DND-41 (cell line): ENCODE results near the gene TMPRSS6.

Source experiments
- ATAC-seq: fragments of 200-7000 bp; cut with Tn5 transposase; 3 replicates; pipeline ENCODE4 v1.9.1; 2021; ENCODE audit warnings: low read depth; ENCODE audit not compliant: insufficient read depth
- DNase-seq: peaks from one replicate; pipeline ENCODE4 v3.0.0-alpha.2; 2020
- H2AFZ ChIP-seq: 2 replicates; pipeline ENCODE4 v1.6.0; 2012; ENCODE audit warnings: low read depth, low read length
- H3K27ac ChIP-seq: 2 replicates; pipeline ENCODE4 v1.5.1; 2012; ENCODE audit warnings: low read length, inconsistent platforms
- H3K27me3 ChIP-seq: fragments of 200-600 bp; sonication (generic); 2 replicates; pipeline ENCODE4 v1.6.0; 2012; ENCODE audit warnings: low read length, mild to moderate bottlenecking, inconsistent platforms; ENCODE audit not compliant: insufficient read depth, poor library complexity
- H3K36me3 ChIP-seq: 2 replicates; pipeline ENCODE4 v1.5.1; 2012; ENCODE audit warnings: low read length, inconsistent platforms; ENCODE audit not compliant: insufficient read depth
- H3K4me1 ChIP-seq: 2 replicates; pipeline ENCODE4 v1.5.1; 2012; ENCODE audit warnings: mild to moderate bottlenecking, low read length; ENCODE audit not compliant: insufficient read depth
- H3K4me2 ChIP-seq: 2 replicates; pipeline ENCODE4 v1.6.0; 2012; ENCODE audit warnings: mild to moderate bottlenecking, moderate library complexity, low read length, inconsistent platforms; ENCODE audit not compliant: insufficient read depth
- H3K4me3 ChIP-seq, 2 experiments: fragments of 200-600 bp in 1 of 2; shearing (Covaris generic) in 1 of 2; 2 replicates each; pipeline ENCODE4 v1.5.1; 2012 to 2016; ENCODE audit warnings: inconsistent platforms in 2 of 2, low read length in 2 of 2, mild to moderate bottlenecking in 2 of 2, low read depth in 1 of 2, moderate library complexity in 1 of 2
- H3K79me2 ChIP-seq: 2 replicates; pipeline ENCODE4 v1.6.0; 2012; ENCODE audit warnings: low read length, inconsistent platforms; ENCODE audit not compliant: insufficient read depth
- H3K9ac ChIP-seq: 2 replicates; pipeline ENCODE4 v1.6.0; 2012; ENCODE audit warnings: low read depth, mild to moderate bottlenecking, inconsistent platforms, low read length, moderate library complexity
- H3K9me3 ChIP-seq: 2 replicates; pipeline ENCODE4 v1.5.1; 2012; ENCODE audit warnings: low read length, moderate library complexity, mild to moderate bottlenecking, inconsistent platforms; ENCODE audit not compliant: insufficient read depth, severe bottlenecking
- H4K20me1 ChIP-seq: 2 replicates; pipeline ENCODE4 v1.6.0; 2012; ENCODE audit warnings: low read length; ENCODE audit not compliant: insufficient read depth
- CTCF ChIP-seq: IDR thresholded peaks from 2 replicates; pipeline ENCODE4 v1.5.1; 2012; ENCODE audit warnings: borderline replicate concordance, low read length, moderate library complexity, mild to moderate bottlenecking; ENCODE audit not compliant: poor library complexity, severe bottlenecking; ENCODE audit errors: extremely low read depth
- EZH2 ChIP-seq: IDR thresholded peaks from 3 replicates; pipeline ENCODE4 v1.6.1; 2012; ENCODE audit warnings: borderline replicate concordance, low read depth, mild to moderate bottlenecking, moderate library complexity, low read length, inconsistent platforms; ENCODE audit not compliant: severe bottlenecking

Gene TMPRSS6

GRCh38 chr22:37121887-37122591, 12.5 kb upstream of the TMPRSS6 start:
- H2AFZ ChIP-seq, result peak overlapping the region; percentile 84
- ATAC-seq (peak; percentile 97), DNase-seq (peak; percentile 93)
- no peaks in the 10 kb centered on the region for H3K27me3 ChIP-seq
- TF ChIP-seq EZH2, result no peak
- peak; percentile 61 for TF ChIP-seq CTCF
- H3K4me3 ChIP-seq, result peak overlapping the region in 1 of 2 experiments; percentile 51; a peak in 2 of 4 replicates
- H3K27ac ChIP-seq, result peak overlapping the region; percentile 95
- H3K9me3 ChIP-seq, result no peaks in the 10 kb centered on the region
- H3K79me2 ChIP-seq, result no peaks in the 10 kb centered on the region
- H3K36me3 ChIP-seq, result no peaks in the 10 kb centered on the region
- H4K20me1 ChIP-seq, result no peaks in the 10 kb centered on the region
- H3K9ac ChIP-seq, result peak overlapping the region; percentile 57
- peak overlapping the region; percentile 70 for H3K4me2 ChIP-seq
- H3K4me1 ChIP-seq, result peaks cover 25% of the 10 kb centered on the region

- TF ChIP-seq CTCF (no peak), EZH2 (no peak)
- ATAC-seq (no peak), DNase-seq (no peak)
- H3K27ac ChIP-seq, result peak overlapping the region; percentile 95
- no peaks in the 10 kb centered on the region for H4K20me1 ChIP-seq
- H3K9ac ChIP-seq, result no peak overlapping the region
- no peaks in the 10 kb centered on the region for H3K27me3 ChIP-seq
- H3K79me2 ChIP-seq, result no peaks in the 10 kb centered on the region
- H3K4me1 ChIP-seq, result peaks cover 25% of the 10 kb centered on the region
- H3K9me3 ChIP-seq, result no peaks in the 10 kb centered on the region
- no peak overlapping the region for H3K4me2 ChIP-seq
- no peaks in the 10 kb centered on the region for H3K36me3 ChIP-seq
- H3K4me3 ChIP-seq, result no peak overlapping the region
- no peak overlapping the region for H2AFZ ChIP-seq
Measured at GRCh38 chr22:37120569-37121340, 11.2 kb upstream of the TMPRSS6 start.

GRCh38 chr22:37119872-37120271, 10.4 kb upstream of the TMPRSS6 start:
- Histone ChIP-seq H3K4me2 (no peak overlapping the region), H3K36me3 (no peaks in the 10 kb centered on the region), H3K9ac (no peak overlapping the region), H4K20me1 (no peaks in the 10 kb centered on the region), H3K4me1 (peaks cover 25% of the 10 kb centered on the region), H3K27me3 (no peaks in the 10 kb centered on the region), H3K27ac (no peak overlapping the region), H3K9me3 (no peaks in the 10 kb centered on the region), H3K79me2 (no peaks in the 10 kb centered on the region), H3K4me3 (no peak overlapping the region), H2AFZ (no peak overlapping the region)
- no peak for DNase-seq
- no peak for TF ChIP-seq EZH2
- no peak for TF ChIP-seq CTCF
- no peak for ATAC-seq
